ENCODE data around the gene DTWD1. TPM values are rescaled to one million over a fixed set of nuclear protein-coding genes. Genes with fewer than 3 reads are reported as not detected.

Gene DTWD1
- polyA plus RNA-seq, 3 donors: 8.3 to 11.8 (median 10.2) TPM

GRCh38 chr15:49649987-49650386 is 29.1 kb downstream of the DTWD1 start:
- no peak for DNase-seq
- Mint-ChIP-seq H3K4me3 (no peak overlapping the region), H3K4me1 (no peaks in the 10 kb centered on the region), H3K9me3 (peaks cover 14 to 32% (median 25%) of the 10 kb centered on the region in 7 donors), H3K27me3 (ENCODE audit: low read depth in 3 of 3) (no peaks in the 10 kb centered on the region), H3K27ac (no peak overlapping the region), H3K36me3 (peaks cover 7 to 10% of the 10 kb centered on the region in 2 donors)
- H3K4me1 ChIP-seq (ENCODE audit: control insufficient read depth in 1 of 2, insufficient read depth in 2 of 2, low read length in 2 of 2): no peaks in the 10 kb centered on the region
- peaks cover 0 to 12% of the 10 kb centered on the region in 2 donors for H3K36me3 ChIP-seq (replicated peaks in 1 of 2; ENCODE audit: control insufficient read depth in 1 of 2, insufficient read depth in 2 of 2, low read length in 2 of 2)
- H3K9ac ChIP-seq (ENCODE audit: insufficient read depth, low read length, poor library complexity, severe bottlenecking): no peak overlapping the region
- H3K79me2 ChIP-seq (ENCODE audit: insufficient read depth, low read length): no peaks in the 10 kb centered on the region
- TF ChIP-seq CTCF (IDR thresholded peaks at IDR 0.05): no peak
- no peak overlapping the region for H3K4me3 ChIP-seq (replicated peaks in 1 of 3; ENCODE audit: low read depth in 2 of 3, low read length in 3 of 3)
- no peak overlapping the region for H3K4me2 ChIP-seq (replicated peaks; ENCODE audit: extremely low read depth, low read length, poor library complexity, severe bottlenecking)
- no peaks in the 10 kb centered on the region for H4K20me1 ChIP-seq (ENCODE audit: insufficient read depth, low read length)
- no CpG with 5 or more reads among the region's 1 CpG for WGBS (ENCODE audit: insufficient coverage)
- H2AFZ ChIP-seq (ENCODE audit: insufficient read depth, low read depth, low read length, poor library complexity, severe bottlenecking): no peak overlapping the region
- no peaks in the 10 kb centered on the region for H3K27me3 ChIP-seq (ENCODE audit: control insufficient read depth in 2 of 2, insufficient read depth in 2 of 2, low read length in 2 of 2)
- no peak overlapping the region for H3K27ac ChIP-seq (ENCODE audit: low read depth in 1 of 2, low read length in 2 of 2)
- H3K9me3 ChIP-seq (replicated peaks in 1 of 2; ENCODE audit: control insufficient read depth in 1 of 2, insufficient read depth in 1 of 2, low read length in 2 of 2): peaks cover 13 to 31% of the 10 kb centered on the region in 2 donors
- intact Hi-C loops (cut with micrococcal nuclease): no loop called here

- H3K4me3 Mint-ChIP-seq: no peak overlapping the region
- intact Hi-C loops (cut with micrococcal nuclease): no loop called here
- WGBS (ENCODE audit: insufficient coverage): 67% methylated on average over 1 of the region's 2 CpGs
- Histone ChIP-seq H3K9me3 (replicated peaks in 1 of 2; ENCODE audit: control insufficient read depth in 1 of 2, insufficient read depth in 1 of 2, low read length in 2 of 2) (peaks cover 13 to 31% of the 10 kb centered on the region in 2 donors), H3K27ac (ENCODE audit: low read depth in 1 of 2, low read length in 2 of 2) (no peak overlapping the region), H2AFZ (ENCODE audit: insufficient read depth, low read depth, low read length, poor library complexity, severe bottlenecking) (no peak overlapping the region), H3K4me3 (replicated peaks in 1 of 3; ENCODE audit: low read depth in 2 of 3, low read length in 3 of 3) (no peak overlapping the region), H3K27me3 (ENCODE audit: control insufficient read depth in 2 of 2, insufficient read depth in 2 of 2, low read length in 2 of 2) (no peaks in the 10 kb centered on the region), H4K20me1 (ENCODE audit: insufficient read depth, low read length) (no peaks in the 10 kb centered on the region), H3K4me1 (ENCODE audit: control insufficient read depth in 1 of 2, insufficient read depth in 2 of 2, low read length in 2 of 2) (no peaks in the 10 kb centered on the region), H3K79me2 (ENCODE audit: insufficient read depth, low read length) (no peaks in the 10 kb centered on the region), H3K9ac (ENCODE audit: insufficient read depth, low read length, poor library complexity, severe bottlenecking) (no peak overlapping the region), H3K4me2 (replicated peaks; ENCODE audit: extremely low read depth, low read length, poor library complexity, severe bottlenecking) (no peak overlapping the region), H3K36me3 (replicated peaks in 1 of 2; ENCODE audit: control insufficient read depth in 1 of 2, insufficient read depth in 2 of 2, low read length in 2 of 2) (peaks cover 0 to 5% of the 10 kb centered on the region in 2 donors)
- no peak for TF ChIP-seq CTCF (IDR thresholded peaks at IDR 0.05)
- no peak for DNase-seq
- peaks cover 14 to 35% (median 25%) of the 10 kb centered on the region in 7 donors for H3K9me3 Mint-ChIP-seq
- peaks cover 4 to 7% of the 10 kb centered on the region in 2 donors for H3K36me3 Mint-ChIP-seq
- no peak overlapping the region for H3K27ac Mint-ChIP-seq
- no peaks in the 10 kb centered on the region for H3K27me3 Mint-ChIP-seq (ENCODE audit: low read depth in 3 of 3)
- H3K4me1 Mint-ChIP-seq: no peaks in the 10 kb centered on the region
Measured at GRCh38 chr15:49650676-49651075, 29.8 kb downstream of the DTWD1 start.

All from CD14-positive monocyte (primary cell).